Measurements from ENCODE around the gene SMS. TPM values are rescaled to one million over a fixed set of nuclear protein-coding genes. Genes with fewer than 3 reads are reported as not detected.
A peak's percentile ranks its signal among the peaks of the same experiment; 100 is the strongest.
"Not testable (repeated sequence)": the region's sequence is repeated elsewhere in the genome, so short reads cannot be mapped to it uniquely, and the experiment has no call there.

SMS gene
- total RNA-seq, 1 donor from 2014 or later: 49.7 TPM

DNA sequence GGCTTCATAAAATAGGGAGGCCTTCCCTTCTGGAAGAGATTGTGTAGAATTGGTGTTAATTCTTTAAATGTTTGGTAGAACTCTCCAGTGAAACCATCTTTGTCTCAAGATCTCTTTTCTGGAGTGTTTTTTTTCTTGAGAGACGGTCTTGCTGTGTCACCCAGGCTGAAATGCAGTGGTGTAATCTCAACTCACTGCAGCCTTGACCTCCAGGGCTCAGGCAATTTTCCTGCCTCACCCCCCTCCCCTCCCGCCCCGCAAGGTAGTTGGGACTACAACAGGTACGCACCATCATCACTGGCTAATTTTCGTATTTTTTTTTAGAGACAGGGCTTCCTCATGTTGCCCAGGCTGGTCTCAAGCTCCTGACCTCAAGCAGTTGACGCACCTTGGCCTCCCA, 12.1 kb downstream of the SMS start:
- DNase-seq: no peak

DNA sequence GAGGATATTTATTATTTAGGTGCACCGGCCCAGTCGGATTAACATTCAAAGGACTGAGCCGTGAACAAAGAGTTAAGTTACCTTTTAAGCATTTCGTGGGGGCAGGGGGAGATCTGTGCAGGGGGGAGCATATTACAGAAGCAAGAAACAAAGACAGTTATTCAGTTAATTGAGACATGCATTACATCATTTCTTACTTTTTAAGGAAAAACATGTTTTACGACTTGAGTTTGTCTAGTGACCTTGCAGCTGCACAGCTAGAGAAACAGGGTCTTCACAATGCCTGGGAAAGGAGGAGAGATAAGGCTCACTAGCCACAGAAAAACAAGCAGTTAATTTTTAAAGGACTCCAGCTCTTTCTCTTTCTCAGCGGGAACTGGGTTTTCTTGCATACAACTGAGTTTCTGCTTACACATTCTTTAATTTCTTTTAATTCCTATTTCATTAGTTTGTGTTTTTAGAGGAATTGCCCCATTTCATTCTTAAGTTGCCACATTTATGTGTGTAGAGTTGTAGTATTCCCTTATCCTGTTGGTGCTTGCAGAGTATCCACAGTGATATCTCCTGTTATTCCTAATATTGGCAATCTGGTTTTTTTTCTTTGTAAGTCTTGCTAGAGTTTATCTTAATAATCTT, 12.8 kb downstream of the SMS start:
- not testable (repeated sequence) for DNase-seq

DNA sequence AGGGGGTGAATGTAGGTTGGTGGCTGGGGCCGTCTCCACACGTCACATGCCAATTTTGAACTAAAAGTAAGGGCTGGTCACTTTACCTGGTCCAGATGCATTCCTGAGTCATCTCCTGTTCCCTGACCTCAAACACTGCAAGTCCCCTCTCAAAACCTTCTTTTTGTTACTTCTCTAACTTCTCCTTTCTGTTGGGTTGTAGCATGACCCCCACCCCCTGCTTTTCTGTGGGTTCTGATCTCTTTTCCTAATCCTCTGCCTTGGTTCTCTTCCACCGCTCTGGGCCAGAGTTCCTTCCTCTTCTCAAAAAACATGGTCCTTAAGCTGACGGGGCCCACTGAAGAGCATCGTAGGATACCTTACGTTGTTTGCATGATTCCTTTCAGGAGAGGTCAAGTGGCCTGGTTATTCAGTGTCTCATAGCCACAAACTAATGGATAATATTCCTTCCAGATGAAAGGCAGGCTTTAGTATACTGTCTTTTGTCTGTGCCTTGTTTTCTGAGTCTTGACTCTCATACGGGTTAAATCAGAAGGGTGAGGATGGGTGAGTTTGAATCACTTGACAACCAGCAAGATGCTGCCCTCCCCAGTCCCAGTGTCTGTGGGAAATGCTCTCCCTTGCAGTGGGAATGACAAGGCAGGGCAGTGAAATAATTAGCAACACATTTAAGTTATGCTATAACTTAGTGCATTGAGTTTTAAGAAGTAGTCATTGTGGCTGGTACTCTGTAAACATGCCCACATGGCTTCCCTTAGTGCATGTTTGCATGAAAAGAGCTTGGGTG, 15.1 kb downstream of the SMS start:
- no peak for DNase-seq

DNA sequence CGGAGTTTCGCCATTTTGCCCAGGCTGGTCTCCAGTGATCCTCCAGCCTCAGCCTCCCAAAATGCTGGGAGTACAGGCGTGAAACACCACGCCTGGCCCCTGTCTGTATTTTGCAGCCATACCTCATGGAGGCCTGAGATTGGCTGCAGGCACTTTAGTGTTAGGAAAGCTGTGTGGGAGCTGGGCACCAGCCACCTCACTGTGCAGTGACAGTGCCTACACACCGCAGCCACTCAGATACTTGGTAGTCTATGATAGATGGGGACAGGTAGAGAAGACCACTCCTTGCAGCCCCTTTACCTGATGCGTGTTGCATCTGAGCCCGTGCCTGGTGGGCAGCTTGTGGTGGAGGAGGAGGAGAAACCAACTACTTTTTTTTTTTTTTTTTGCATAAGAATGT, 16.3 kb downstream of the SMS start:
- DNase-seq: no peak

DNA sequence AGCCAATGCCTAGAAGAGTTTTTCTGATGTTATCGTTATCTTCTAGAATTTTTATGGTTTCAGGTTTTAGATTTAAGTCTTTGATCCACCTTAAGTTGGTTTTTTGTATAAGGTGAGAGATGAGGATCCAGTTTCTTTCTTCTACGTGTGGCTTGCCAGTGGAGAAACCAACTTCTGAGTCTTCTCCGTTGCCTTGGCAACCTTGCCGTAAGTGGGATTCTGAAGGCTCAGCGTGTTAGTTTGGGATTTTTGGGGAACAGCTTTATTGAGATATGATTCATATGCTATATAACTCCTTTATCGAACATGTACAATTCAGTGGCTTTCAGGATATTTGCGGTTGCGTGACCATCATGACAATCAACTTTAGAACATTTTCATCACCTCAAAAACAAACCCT, 17.7 kb downstream of the SMS start:
- no peak for DNase-seq

DNA sequence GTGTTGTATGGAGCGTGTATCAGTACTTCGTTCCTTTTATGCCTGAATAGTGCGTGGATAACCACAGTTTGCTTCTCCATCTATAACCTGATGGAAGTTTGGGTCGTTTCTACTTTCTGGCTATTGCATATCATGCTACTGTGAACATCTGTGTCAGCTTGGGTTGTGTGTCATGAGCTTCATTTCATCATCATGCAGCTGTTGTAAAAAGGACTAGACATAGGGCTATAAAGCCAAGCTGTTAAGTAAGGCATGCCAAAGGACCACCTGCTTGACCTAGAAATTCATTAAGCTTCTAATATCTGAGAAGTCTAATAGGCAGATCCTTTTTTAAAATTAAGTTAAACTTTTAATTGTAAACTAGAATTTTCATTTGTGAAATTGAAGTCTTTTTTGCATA, 18.4 kb downstream of the SMS start:
- DNase-seq: no peak

DNA sequence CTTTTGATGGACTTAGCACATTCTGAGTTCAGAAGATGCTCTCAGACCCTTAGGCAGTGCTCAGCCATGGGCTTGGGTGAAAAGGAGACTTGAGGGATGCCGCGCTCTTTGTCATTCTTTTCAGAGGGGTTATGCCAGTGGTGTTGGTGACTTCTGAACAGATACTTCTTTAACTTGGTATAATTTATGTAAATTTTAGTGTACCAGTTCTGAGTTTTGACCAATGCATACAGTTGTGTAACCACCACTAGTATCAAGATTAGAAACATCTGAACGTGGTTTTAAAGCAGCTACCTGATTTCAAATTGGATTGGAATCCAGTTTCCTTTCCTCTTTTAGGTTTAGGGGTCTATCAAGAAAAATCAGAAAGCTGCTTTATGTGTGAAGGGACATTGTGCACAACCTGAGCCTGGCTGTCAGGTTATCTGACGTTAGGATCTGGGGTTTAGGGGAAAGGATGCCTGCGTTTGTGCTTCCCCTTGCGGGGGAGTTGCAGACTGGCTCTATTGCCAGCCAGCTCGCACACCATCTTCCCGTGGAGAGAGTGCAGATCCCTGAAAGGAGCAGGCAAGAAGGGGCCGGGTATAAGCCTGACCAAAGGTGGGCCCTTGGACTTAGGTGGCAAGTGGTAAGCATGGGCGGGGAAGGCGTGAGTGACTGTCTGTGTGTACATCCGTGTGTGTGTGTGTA, 19.0 kb downstream of the SMS start:
- DNase-seq: no peak

DNA sequence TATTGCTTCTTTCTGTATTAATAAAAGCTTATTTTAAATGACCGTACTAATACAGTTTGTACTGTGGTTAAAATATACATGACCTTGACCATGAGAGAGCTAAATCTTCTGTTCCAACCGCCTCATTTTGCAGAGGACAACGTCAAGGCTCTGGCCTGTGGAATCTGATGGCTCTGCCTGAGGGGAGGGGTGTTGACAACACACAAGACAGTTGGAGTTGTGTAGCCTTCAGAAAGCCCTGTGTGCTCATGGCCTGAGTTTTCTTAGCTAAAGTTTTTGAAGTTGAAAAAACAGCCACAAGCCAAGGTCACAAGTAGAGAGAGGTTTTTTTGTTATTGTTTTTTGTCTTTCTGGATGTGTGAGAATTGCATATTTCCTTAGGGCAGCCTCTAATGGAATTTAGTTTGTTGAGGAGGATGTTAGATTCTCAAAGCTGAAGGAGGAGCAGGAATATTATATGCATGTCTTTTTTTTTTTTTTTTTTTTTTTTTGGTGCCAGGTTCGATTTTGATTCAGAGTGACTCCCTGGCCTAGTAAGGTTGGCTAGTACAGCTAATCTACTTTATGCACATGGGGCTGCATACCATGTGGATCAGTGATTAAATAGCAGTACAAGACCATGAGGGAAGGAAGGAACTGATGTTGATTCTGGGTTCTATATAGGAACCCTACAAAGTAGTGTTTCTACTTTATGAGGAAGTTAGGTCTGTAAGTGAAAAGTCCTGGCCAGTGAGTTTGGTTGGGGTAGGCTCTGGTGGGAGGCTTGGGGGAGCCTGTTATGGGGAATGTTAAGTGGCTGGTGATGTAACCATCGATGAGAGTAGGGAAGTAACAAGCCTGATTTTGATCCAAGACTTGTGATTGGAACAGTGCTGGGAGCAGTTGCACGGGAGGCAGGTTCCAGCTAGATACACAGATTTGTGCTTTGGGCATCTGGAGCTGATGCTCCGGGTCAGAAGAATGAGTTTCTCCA, 20.3 kb downstream of the SMS start:
- no peak for DNase-seq

DNA sequence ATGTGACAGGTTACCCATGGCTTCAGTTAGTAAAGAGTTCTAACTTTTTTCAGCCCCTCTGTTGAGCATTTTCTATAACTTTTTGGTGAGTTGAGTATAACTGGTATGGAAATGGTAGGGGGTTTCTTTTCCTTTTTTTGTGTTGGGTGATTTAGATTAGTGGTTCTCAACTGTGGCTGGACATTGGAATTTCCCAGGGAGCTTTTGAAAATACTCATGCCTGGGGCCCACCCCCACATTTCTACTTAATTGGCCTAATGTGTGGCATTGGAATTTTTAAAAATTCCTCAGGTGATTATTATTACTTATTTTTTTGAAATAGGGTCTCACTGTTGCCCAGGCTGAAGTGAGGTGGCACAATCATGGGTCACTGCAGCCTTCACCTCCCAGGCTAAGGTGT, 21.9 kb downstream of the SMS start:
- no peak for DNase-seq

DNA sequence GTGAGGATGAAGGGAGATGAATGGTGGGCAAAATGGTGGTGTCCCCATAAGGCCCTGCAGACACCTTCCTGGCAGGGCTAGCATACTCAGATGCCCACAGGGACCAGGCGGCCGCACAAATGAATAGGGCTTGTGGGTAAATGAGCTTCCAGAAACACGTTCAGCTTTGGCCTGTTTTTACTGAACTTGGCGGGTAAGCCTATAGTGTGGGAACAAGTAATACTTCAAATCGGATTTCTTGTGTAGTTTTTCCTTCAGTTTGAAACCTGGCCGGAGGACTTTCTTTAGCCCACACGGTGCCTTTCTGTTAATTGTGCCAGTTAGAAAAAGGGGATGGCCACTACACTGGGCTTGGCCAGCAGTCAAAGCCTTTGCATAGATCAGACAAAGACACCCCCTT, 22.8 kb downstream of the SMS start:
- no peak for DNase-seq

DNA sequence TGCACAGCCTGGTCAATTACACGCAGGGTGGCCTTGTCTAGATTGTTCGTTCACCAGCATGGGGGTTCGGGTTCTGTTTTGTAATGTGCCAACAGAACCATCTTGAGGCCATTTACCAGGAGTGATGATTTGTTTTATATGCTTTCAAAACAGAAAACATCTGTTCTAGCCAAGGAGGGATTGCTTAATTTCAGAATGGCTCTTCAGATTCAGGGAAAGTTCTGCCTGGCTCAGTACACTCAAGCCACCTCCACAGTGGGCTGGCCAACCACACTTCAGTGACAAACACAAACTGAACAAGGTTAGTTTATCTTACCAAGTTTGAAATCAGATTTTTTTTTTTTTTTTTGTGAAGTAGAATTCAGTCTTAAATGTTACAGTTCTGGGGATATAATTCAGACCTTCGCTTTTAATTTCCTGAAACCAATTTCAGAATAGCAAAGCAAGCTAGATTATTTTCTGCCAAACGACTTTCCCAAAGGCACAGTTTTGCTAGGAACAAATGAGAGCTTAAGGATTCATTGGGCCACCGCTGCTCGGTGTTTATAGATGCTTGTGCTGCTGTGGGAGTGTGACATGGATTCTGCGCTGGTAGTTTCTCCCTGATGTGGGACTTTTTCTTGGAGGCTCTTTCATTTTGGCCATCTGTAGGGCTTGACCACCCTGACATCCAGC, 23.4 kb downstream of the SMS start:
- no peak for DNase-seq

DNA sequence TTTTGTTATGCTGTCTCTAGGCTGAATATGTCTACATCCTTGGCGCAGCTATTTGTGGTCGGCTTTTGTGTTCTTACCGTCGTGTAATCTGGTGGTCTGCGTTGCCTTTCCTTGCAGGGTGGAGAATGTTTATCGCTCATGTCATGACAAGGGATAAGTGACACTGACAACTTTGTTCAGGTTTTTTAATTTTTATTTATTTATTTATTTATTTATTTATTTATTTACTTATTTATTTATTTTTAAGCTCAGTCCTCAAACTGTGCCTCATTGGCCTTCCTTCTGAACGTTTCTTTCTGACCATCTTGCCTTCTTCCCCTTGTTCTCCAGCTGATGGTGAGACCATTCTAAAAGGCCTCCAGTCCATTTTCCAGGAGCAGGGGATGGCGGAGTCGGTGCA, 26.4 kb downstream of the SMS start:
- no peak for DNase-seq

DNA sequence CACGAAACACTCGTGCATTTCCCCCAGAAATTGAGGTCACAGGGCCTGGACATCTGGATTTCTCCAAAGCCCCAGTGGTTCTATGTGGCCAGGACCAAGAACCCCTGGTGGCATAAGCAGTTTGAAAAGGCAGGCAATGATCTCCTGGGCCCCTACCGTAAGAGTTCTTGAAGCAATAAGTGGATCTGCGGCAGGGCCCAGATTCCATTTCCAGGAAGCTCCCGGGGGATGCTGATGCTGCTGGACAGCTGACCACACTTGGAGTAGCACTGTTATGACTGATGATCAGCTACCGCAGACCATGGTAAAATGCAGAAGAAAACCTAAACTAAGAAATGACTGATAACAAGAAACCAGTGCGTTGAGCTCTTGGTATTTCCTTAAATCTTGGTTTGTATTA, 27.8 kb downstream of the SMS start:
- no peak for DNase-seq

DNA sequence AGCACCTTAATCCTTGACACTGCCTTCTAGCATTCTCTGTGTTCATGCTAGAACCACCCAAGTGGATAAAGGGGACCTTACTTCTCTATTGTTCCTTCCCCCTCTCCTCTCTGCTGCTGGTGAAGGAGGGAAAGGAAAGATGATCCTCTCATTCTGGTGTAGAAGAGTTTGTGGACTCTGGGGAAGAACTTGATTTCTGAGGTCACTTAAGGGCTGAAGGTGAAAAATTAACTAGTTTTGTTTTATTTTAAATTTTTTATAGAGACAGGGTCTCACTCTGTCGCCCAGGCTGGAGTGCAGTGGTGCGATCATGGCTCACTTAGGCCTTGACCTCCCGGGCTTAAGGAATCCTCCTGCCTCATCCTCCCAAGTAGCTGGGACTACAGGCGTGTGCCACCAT, 29.8 kb downstream of the SMS start:
- no peak for DNase-seq

DNA sequence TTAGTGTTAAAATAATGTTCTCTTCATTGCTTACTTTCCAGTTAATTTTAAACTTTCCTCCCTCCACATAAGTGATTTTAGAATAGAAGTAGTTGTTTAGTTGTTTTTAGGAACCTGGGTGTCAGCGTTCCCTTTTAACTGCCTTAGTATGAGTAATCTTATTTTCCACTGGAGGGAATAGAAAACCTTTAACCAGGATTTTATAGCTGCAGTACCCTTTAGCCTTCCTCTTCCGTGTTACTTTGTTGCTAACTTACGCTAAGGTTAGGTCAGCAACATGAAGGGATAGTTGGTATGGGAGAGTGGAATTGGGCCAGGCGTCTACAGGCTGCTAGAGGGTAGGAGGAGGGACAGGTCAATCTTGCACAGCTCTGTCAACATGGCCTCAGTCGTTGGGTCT, 31.5 kb downstream of the SMS start:
- no peak for DNase-seq

DNA sequence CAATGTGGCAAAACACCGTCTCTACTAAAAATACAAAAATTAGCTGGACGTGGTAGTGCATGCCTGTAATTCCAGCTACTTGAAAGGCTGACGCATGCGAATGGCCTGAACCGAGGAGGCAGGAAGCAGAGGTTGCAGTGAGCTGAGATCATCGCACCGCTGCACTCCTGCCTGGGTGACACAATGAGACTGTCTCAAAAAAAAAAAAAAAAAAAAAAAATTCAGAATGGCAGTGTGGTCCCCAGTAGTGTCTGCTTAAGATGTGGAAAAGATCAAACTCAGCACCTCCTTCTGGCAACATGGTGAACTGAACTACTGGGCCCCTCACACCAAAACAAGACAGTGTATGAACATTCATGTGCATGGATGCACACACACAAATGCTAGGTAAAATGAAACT, 32.2 kb downstream of the SMS start:
- DNase-seq: no peak

DNA sequence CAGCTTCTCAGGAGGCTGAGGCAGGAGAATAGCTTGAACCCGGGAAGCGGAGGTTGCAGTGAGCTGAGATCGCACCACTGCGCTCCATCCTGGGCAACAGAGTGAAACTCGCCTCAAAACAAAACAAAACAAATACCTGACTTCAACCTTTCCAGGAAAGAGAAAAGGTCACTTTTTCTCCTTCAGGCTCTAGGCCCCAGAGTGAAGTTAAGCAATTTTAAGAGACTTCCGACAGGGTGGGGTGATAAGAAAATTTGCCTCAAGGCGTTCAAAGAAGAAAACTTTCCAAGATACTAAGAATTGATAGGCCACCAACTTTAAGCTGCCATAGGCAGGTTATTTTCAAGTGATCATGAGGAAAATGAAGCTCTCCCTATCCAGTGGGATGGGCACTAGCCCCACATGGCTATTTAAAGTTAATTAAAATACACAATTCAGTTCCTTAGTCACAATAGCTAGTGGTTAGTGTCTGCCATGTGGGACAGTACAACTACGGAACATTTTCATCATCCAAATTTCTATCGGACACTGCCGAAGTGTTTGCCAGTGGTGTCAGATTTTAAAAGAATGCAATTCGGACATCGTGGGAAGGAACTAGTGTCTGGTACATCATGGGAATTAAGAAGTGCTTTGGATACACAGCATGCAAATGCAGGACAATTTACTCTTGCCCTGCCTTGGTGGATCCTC, 33.0 kb downstream of the SMS start:
- no peak for DNase-seq

DNA sequence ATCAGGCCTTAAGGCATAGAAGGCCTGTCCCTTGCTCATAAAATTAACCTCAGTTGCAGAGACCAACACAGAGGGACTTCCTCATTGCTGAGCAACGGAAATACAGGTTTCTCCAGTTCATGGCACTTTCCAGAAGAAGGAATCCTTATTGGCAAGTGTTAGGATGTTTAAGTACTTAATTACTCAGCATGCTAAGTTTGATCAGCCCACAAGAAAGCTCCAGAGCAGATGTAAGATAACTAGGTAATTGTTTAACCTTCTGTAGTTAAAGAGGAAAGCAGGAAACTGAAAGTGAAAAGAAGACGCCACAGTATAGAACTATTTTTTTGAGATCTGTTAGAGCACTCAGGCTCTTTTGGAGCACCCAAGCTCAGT, 33.5 kb downstream of the SMS start:
- DNase-seq: no peak

DNA sequence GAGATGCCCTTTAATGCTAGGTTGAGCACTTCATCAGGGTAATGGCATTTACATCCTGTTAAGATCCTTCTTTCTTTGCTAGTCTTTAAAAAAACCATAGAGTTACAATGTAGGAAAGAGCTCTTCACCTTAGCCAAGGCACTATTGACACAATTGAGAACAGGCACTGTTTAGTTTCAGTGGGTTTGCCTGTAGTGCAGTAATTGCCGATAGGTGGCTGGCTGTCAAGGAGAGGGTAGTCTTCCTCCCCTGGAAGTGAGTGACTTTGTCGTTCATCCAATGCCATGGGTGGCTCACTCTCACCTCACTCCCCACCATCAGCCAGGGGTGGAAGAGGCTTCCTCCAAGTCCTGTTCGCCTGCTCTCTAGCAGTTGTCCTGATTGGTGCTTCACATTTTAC, 34.7 kb downstream of the SMS start:
- DNase-seq: no peak

DNA sequence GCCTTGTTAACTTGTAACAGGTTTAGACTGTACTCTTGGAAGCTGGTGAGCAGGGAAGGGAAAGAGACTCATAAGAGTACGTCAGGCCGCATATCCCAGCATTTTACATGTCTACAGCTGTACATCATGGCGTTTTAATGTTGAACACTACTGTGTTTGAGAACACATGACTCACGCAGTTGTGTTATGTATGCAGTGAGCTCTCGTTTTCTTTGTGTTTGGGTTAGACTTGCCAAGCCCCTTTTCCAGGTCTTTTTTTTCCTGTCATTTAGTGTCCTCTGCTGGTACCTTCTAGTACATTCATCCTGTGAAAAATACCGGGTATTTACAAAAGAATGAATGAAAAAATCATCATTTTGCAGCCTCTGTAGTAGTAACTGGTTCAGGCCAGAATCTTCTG, 35.3 kb downstream of the SMS start:
- DNase-seq: peak; percentile 42

DNA sequence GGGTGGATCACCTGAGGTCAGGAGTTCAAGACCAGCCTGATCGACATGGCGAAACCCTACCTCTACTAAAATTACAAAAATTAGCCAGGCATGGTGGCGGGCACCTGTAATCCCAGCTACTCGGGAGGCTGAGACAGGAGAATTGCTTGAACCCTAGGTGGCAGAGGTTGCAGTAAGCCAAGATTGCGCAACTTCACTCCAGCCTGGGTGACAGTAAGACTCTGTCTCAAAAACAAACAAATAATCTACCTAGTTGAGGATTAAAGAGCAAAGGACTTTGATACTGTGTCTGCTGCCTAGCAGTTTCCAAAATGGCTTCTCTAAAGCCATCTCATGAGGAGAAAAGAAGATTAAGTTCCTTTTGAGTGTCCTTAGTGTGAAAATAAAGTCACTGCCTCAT, 37.8 kb downstream of the SMS start:
- no peak for DNase-seq
